CD4-positive, alpha-beta memory T cell (primary cell): Measurements from ENCODE around the gene MAPKAPK2. TPM values are rescaled to one million over a fixed set of nuclear protein-coding genes. Genes with fewer than 3 reads are reported as not detected.

Experiments used
- CTCF ChIA-PET: fragments of 350-600 bp; sonication (Branson Sonifier 250); formaldehyde crosslinking; loops from one replicate; lab custom pipeline; 2021; ENCODE audit warnings: inconsistent platforms; ENCODE audit not compliant: partially characterized antibody; lab: Charles Lee
- POLR2A ChIA-PET: fragments of 350-600 bp; sonication (Branson Sonifier 250); formaldehyde crosslinking; loops from one replicate; lab custom pipeline; 2021; ENCODE audit not compliant: partially characterized antibody; lab: Charles Lee
- DNase-seq, 5 donors: peaks; one replicate each; pipeline versions ENCODE4 v3.0.0 to v3.0.0-alpha.2; 2020 to 2022; ENCODE audit warnings: mixed read lengths in 1 of 5
- H3K27ac ChIP-seq: one replicate; pipeline ENCODE4 v1.7.0; 2013; ENCODE audit warnings: low read depth, low read length
- H3K27me3 ChIP-seq: 2 replicates; pipeline ENCODE4 v1.7.0; 2013; ENCODE audit warnings: mild to moderate bottlenecking, low read length, moderate library complexity; ENCODE audit not compliant: insufficient read depth
- H3K36me3 ChIP-seq: 2 replicates; pipeline ENCODE4 v1.7.0; 2013; ENCODE audit warnings: mild to moderate bottlenecking, low read length, moderate library complexity; ENCODE audit not compliant: insufficient read depth
- H3K4me1 ChIP-seq: 2 replicates; pipeline ENCODE4 v1.7.0; 2013; ENCODE audit warnings: mild to moderate bottlenecking, low read length, moderate library complexity; ENCODE audit not compliant: insufficient read depth
- H3K4me3 ChIP-seq, 2 donors: one replicate each; pipeline ENCODE4 v1.7.0; 2013; ENCODE audit warnings: low read length in 2 of 2, mild to moderate bottlenecking in 1 of 2
- H3K9me3 ChIP-seq, 2 donors: one replicate each; pipeline ENCODE4 v1.7.0; 2013; ENCODE audit warnings: low read length in 2 of 2, control low read depth in 1 of 2; ENCODE audit not compliant: control insufficient read depth in 1 of 2
- H3K27ac Mint-ChIP-seq, 7 donors: one replicate each; pipeline ENCODE4 v1.8.0; 2020 to 2021; ENCODE audit warnings: mixed read lengths in 7 of 7, mild to moderate bottlenecking in 6 of 7, inconsistent platforms in 3 of 7, moderate library complexity in 3 of 7
- H3K27me3 Mint-ChIP-seq, 2 donors: one replicate each; pipeline ENCODE4 v1.8.0; 2020 to 2021; ENCODE audit warnings: mixed read lengths in 2 of 2
- H3K36me3 Mint-ChIP-seq, 2 donors: one replicate each; pipeline ENCODE4 v1.8.0; 2020 to 2021; ENCODE audit warnings: mixed read lengths in 2 of 2, inconsistent platforms in 1 of 2, mild to moderate bottlenecking in 1 of 2
- H3K4me1 Mint-ChIP-seq, 4 donors: one replicate each; pipeline ENCODE4 v1.8.0; 2020 to 2021; ENCODE audit warnings: mixed read lengths in 4 of 4, mild to moderate bottlenecking in 1 of 4
- H3K4me3 Mint-ChIP-seq, 8 donors: one replicate each; pipeline ENCODE4 v1.8.0; 2020 to 2021; ENCODE audit warnings: mixed read lengths in 8 of 8, mild to moderate bottlenecking in 7 of 8, moderate library complexity in 6 of 8, inconsistent platforms in 3 of 8
- H3K9me3 Mint-ChIP-seq, 8 donors: one replicate each; pipeline ENCODE4 v1.8.0; 2020 to 2021; ENCODE audit warnings: mixed read lengths in 8 of 8, mild to moderate bottlenecking in 5 of 8, inconsistent platforms in 3 of 8, moderate library complexity in 1 of 8
- intact Hi-C: fragments of 100-400 bp; cut with micrococcal nuclease; formaldehyde crosslinking; loops from one replicate; pipeline ENCODE4 v1.15.1; 2023
- polyA plus RNA-seq, 2 donors: library from polyadenylated mRNA; unstranded; fragments of 300-500 nt; fragmentation: Illumina TruSeq; gene quantifications; one replicate each; pipeline ENCODE4 v1.2.3, GENCODE V29; 2021
- total RNA-seq, 2 experiments: library from RNA; stranded (reverse); gene quantifications; one replicate each; pipeline ENCODE4 v1.2.3, GENCODE V29; 2021

MAPKAPK2 gene
- total and polyA plus RNA-seq, 4 experiments from 2014 or later, result 1.3 to 72.8 (median 37.8) TPM

DNA sequence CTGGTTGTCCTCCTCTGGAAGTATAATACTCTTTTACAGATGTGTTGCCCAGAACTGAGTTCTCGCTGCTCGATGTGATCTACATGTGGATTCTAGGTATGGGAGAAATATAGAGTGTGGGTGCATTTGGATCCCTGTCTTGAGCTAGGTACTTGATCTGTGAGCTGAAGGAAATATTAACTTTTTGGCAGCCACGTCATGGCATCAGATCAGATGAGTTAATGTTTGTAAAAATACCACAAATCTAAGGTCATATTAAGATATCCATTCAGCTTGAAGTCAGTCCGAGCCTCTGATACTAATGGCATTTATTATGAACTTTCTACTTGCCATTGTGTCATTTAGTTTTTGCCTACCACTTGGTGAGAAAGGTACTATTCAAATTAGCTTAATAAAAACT lies 24.6 kb downstream of the MAPKAPK2 start:
- no peak overlapping the region for H3K4me3 ChIP-seq
- H3K27me3 ChIP-seq, result no peaks in the 10 kb centered on the region
- no peak overlapping the region for H3K27ac ChIP-seq
- Mint-ChIP-seq H3K9me3 (no peaks in the 10 kb centered on the region), H3K4me1 (peaks cover 68 to 92% (median 81%) of the 10 kb centered on the region in 4 donors), H3K27ac (peak overlapping the region in 3 of 7 donors; percentile 2 to 34 (median 7)), H3K4me3 (peak overlapping the region in 2 of 8 donors; percentile 17 to 61), H3K27me3 (no peaks in the 10 kb centered on the region), H3K36me3 (peaks cover 0 to 2% of the 10 kb centered on the region in 2 donors)
- peaks cover 92% of the 10 kb centered on the region for H3K4me1 ChIP-seq
- H3K9me3 ChIP-seq, result no peaks in the 10 kb centered on the region
- no peak for DNase-seq
- POLR2A ChIA-PET, result no interaction called here
- CTCF ChIA-PET, result interaction anchor here (1.0 to 2.0 kb wide), 6 partner anchors 9 to 224 kb away, joined by 3 to 15 read pairs (median 4); partner anchors contain the start of gene DYRK3
- intact Hi-C loops, result no loop called here
- H3K36me3 ChIP-seq, result no peaks in the 10 kb centered on the region

DNA sequence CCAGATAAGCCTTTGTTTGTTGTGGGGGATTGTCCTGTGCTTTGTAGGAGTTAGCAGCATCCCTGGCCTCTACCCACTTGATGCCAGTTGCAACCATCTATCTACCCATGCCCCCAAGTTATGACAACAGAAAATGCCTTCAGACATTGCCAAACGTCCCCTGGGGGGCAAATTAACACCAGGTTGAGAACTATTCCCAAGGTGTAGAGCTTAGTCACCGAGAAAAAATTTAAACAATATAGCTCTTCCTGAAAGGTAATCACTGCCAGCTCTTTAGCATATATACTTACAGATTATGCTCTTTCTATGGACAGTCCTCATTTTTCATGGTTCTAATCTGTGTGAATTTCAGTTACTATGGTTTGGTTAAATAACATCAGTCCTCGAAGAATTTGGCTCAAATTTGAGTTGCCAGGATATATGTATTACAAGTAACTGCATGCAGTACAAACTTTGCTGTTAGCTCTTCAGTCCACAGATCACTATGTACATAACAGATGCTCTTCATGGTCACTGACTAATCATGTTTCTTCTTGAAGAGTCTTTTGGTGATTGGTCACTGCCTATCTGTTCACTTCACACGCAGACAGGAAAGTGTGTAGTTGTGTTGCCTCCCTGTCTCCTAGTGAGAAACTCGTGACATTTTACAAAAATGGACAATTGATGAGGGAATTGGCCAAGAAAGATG lies 25.2 kb downstream of the MAPKAPK2 start:
- Histone ChIP-seq H3K27me3 (no peaks in the 10 kb centered on the region), H3K36me3 (no peaks in the 10 kb centered on the region), H3K9me3 (no peaks in the 10 kb centered on the region), H3K4me1 (peaks cover 92% of the 10 kb centered on the region), H3K4me3 (no peak overlapping the region), H3K27ac (no peak overlapping the region)
- no peaks in the 10 kb centered on the region for H3K27me3 Mint-ChIP-seq
- no peak for DNase-seq
- no peaks in the 10 kb centered on the region for H3K9me3 Mint-ChIP-seq
- peaks cover 68 to 92% (median 81%) of the 10 kb centered on the region in 4 donors for H3K4me1 Mint-ChIP-seq
- intact Hi-C loops, result no loop called here
- POLR2A ChIA-PET, result no interaction called here
- peak overlapping the region in 3 of 7 donors; percentile 37 to 62 (median 38) for H3K27ac Mint-ChIP-seq
- CTCF ChIA-PET, result interaction anchor here (0.5 to 2.0 kb wide), 7 partner anchors 9 to 223 kb away, joined by 3 to 15 read pairs (median 3); partner anchors contain the start of gene DYRK3
- no peaks in the 10 kb centered on the region for H3K36me3 Mint-ChIP-seq
- peak overlapping the region in 1 of 8 donors; percentile 13 for H3K4me3 Mint-ChIP-seq

DNA sequence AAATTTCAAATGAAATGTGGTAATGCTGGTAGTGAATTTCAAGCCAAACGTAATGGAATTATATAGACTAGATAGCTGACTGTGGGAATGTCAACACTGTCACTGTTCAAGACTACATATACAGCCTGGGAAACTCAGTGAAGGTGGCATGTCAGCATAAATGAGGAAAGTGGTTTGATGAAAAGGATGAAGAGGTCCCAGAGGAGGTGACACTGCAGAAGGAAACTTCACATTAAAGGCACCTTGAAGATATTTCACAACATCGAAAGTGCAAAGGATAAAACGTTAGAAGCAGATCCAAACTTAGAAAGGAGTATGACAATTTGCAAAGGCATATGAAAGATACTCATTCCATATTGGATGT lies 25.7 kb downstream of the MAPKAPK2 start:
- ChIA-PET POLR2A (no interaction called here), CTCF (interaction anchor here (1.0 to 2.0 kb wide), 5 partner anchors 9 to 75 kb away, joined by 3 to 15 read pairs (median 3); partner anchors contain the start of gene DYRK3)
- Histone ChIP-seq H3K27ac (no peak overlapping the region), H3K27me3 (no peaks in the 10 kb centered on the region), H3K4me1 (peaks cover 92% of the 10 kb centered on the region), H3K36me3 (no peaks in the 10 kb centered on the region), H3K4me3 (no peak overlapping the region), H3K9me3 (no peaks in the 10 kb centered on the region)
- peak overlapping the region in 3 of 7 donors; percentile 37 to 62 (median 38) for H3K27ac Mint-ChIP-seq
- intact Hi-C loops, result no loop called here
- peak overlapping the region in 1 of 8 donors; percentile 13 for H3K4me3 Mint-ChIP-seq
- no peaks in the 10 kb centered on the region for H3K36me3 Mint-ChIP-seq
- H3K27me3 Mint-ChIP-seq, result no peaks in the 10 kb centered on the region
- peaks cover 71 to 92% (median 81%) of the 10 kb centered on the region in 4 donors for H3K4me1 Mint-ChIP-seq
- no peak for DNase-seq
- H3K9me3 Mint-ChIP-seq, result no peaks in the 10 kb centered on the region

DNA sequence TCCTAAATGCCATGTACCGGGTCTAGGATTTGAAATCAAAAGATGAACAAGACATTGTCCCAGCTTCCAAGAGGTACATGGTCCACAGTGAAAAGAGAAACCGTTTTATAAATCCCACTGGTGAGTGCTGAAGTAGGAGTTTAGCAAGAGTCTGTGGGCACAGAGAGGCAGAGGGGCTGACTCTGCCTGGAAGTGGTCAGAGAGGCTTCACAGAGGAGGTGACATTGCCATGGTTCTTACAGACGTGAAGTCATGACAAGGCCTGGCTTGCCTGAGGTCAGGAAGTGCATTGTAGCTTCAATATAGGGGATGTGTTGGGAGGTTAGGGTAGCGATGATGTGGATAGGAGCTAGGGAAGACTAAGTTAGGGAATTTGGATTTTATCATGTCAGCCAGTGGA lies 28.4 kb downstream of the MAPKAPK2 start:
- intact Hi-C loops, result no loop called here
- H3K27ac ChIP-seq, result no peak overlapping the region
- no peaks in the 10 kb centered on the region for H3K9me3 ChIP-seq
- no peaks in the 10 kb centered on the region for H3K36me3 Mint-ChIP-seq
- peak overlapping the region; percentile 43 to 95 (median 87) for H3K27ac Mint-ChIP-seq
- ChIA-PET POLR2A (interaction anchor here (0.8 to 2.6 kb wide), 4 partner anchors 9 to 209 kb away, joined by 3 to 6 read pairs (median 4); partner anchors contain the start of gene FCMR), CTCF (interaction anchor here (0.8 to 6.3 kb wide), 5 partner anchors 10 to 78 kb away, joined by 3 to 92 read pairs (median 3); no protein-coding TSS in a partner anchor)
- no peaks in the 10 kb centered on the region for H3K36me3 ChIP-seq
- no peak overlapping the region for H3K4me3 ChIP-seq
- H3K27me3 Mint-ChIP-seq, result no peaks in the 10 kb centered on the region
- DNase-seq, result peak in 1 of 5 donors; percentile 23
- peak overlapping the region in 7 of 8 donors; percentile 42 to 64 (median 54) for H3K4me3 Mint-ChIP-seq
- H3K4me1 ChIP-seq, result peaks cover 93% of the 10 kb centered on the region
- no peaks in the 10 kb centered on the region for H3K27me3 ChIP-seq
- peaks cover 75 to 93% (median 86%) of the 10 kb centered on the region in 4 donors for H3K4me1 Mint-ChIP-seq
- peaks cover 0 to 4% (median 0%) of the 10 kb centered on the region in 8 donors for H3K9me3 Mint-ChIP-seq

DNA sequence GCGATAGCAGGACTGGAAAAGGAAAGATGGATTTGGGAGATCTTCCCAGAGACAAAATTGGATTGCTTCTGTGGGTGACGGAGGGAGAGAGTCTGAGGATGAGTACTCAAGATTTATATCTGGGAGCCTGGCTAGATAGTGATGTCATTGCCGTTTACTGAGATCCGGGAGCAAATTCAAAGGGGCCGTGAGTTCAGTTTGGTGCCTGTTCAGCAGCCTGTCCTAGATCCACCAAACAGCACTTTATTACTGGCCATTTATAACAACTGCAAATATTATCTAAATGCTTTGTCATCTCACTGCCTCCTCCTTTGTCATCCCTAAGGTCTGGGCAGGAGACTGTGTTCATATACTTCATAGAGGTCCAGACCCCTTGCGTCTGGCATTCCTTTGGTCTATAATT lies 29.2 kb downstream of the MAPKAPK2 start:
- H3K9me3 Mint-ChIP-seq, result peaks cover 0 to 4% (median 0%) of the 10 kb centered on the region in 8 donors
- H3K36me3 Mint-ChIP-seq, result no peaks in the 10 kb centered on the region
- no peak overlapping the region for H3K27ac ChIP-seq
- no peaks in the 10 kb centered on the region for H3K36me3 ChIP-seq
- H3K27me3 ChIP-seq, result no peaks in the 10 kb centered on the region
- no peaks in the 10 kb centered on the region for H3K9me3 ChIP-seq
- peaks cover 74 to 90% (median 84%) of the 10 kb centered on the region in 4 donors for H3K4me1 Mint-ChIP-seq
- intact Hi-C loops, result no loop called here
- no peaks in the 10 kb centered on the region for H3K27me3 Mint-ChIP-seq
- H3K4me3 ChIP-seq, result no peak overlapping the region
- H3K4me3 Mint-ChIP-seq, result peak overlapping the region in 5 of 8 donors; percentile 46 to 65 (median 61)
- peak overlapping the region in 6 of 7 donors; percentile 87 to 96 (median 94) for H3K27ac Mint-ChIP-seq
- DNase-seq, result no peak
- POLR2A ChIA-PET, result interaction anchor here (0.6 to 2.6 kb wide), 4 partner anchors 26 to 243 kb away, joined by 3 to 24 read pairs (median 5); partner anchors contain the start of genes FCMR and IKBKE
- H3K4me1 ChIP-seq, result peaks cover 93% of the 10 kb centered on the region
- CTCF ChIA-PET, result interaction anchor here (0.7 to 6.3 kb wide), 6 partner anchors 11 to 290 kb away, joined by 3 to 92 read pairs (median 4); no protein-coding TSS in a partner anchor

DNA sequence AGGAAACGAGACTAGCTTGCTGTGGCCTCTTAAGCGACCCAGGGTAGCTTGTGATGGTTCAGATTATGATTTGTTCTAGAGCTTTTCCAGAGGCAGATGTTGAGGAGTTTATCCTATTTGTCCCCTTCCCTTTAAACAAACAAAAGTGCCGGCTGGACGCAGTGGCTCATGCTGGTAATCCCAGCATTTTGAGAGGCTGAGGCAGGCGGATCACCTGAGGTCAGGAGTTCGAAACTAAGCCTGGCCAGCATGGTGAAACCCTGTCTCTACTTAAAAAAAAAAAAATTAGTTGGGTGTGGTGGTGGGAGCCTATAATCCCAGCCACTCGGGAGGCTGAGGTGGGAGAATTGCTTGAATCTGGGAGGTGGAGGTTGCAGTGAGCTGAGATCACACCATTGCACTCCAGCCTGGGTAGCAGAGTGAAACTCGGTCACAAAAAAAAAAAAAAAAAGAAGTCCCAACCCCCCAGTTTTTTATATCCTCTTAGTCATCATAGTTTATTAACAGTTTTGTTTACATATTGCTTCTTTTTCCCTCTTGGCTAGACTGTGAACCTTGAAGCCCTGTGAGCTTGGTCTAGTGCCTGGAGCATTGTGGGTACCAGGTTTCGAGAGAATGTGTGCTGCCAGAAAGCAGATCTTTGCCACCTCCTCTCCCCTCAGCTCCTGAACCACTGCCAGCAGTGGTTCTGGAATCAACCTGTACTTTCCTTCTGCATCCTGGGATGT lies 29.8 kb downstream of the MAPKAPK2 start:
- peak; percentile 24 to 75 (median 29) for DNase-seq

More for the DNA sequence above, 29.8 kb downstream of the MAPKAPK2 start:
- no peaks in the 10 kb centered on the region for H3K36me3 Mint-ChIP-seq
- Histone ChIP-seq H3K36me3 (no peaks in the 10 kb centered on the region), H3K27me3 (no peaks in the 10 kb centered on the region), H3K4me1 (peaks cover 93% of the 10 kb centered on the region), H3K4me3 (no peak overlapping the region), H3K27ac (peak overlapping the region; percentile 34), H3K9me3 (no peaks in the 10 kb centered on the region)
- H3K9me3 Mint-ChIP-seq, result peaks cover 0 to 4% (median 0%) of the 10 kb centered on the region in 8 donors
- CTCF ChIA-PET, result interaction anchor here (0.7 to 6.3 kb wide), 12 partner anchors 8 to 289 kb away, joined by 3 to 92 read pairs (median 4); no protein-coding TSS in a partner anchor
- intact Hi-C loops, result loop anchor here (5.0 kb wide), 1 partner anchor 32 kb away; the partner anchor contains the start of gene MAPKAPK2
- POLR2A ChIA-PET, result interaction anchor here (0.6 to 3.1 kb wide), 14 partner anchors 9 to 244 kb away, joined by 3 to 24 read pairs (median 5); partner anchors contain the start of genes DYRK3, FCMR, IKBKE and MAPKAPK2
- H3K4me1 Mint-ChIP-seq, result peaks cover 71 to 90% (median 83%) of the 10 kb centered on the region in 4 donors
- H3K4me3 Mint-ChIP-seq, result peak overlapping the region; percentile 27 to 83 (median 70)
- H3K27ac Mint-ChIP-seq, result peak overlapping the region; percentile 71 to 96 (median 95)
- H3K27me3 Mint-ChIP-seq, result no peaks in the 10 kb centered on the region
